NT2/D1 (cell line): ENCODE measurements around the gene AZU1.

Experiments used
- SUZ12 ChIP-seq: IDR thresholded peaks from 2 replicates; pipeline ENCODE4 v1.6.1; 2011; ENCODE audit not compliant: insufficient read length, insufficient read depth; ENCODE audit errors: extremely low read depth
- YY1 ChIP-seq: IDR thresholded peaks from 2 replicates; pipeline ENCODE4 v1.6.1; 2011; ENCODE audit not compliant: insufficient read length, insufficient read depth
- ZNF274 ChIP-seq: IDR thresholded peaks from 2 replicates; pipeline ENCODE4 v1.6.1; 2011; ENCODE audit warnings: mild to moderate bottlenecking, low read depth, low read length

DNA sequence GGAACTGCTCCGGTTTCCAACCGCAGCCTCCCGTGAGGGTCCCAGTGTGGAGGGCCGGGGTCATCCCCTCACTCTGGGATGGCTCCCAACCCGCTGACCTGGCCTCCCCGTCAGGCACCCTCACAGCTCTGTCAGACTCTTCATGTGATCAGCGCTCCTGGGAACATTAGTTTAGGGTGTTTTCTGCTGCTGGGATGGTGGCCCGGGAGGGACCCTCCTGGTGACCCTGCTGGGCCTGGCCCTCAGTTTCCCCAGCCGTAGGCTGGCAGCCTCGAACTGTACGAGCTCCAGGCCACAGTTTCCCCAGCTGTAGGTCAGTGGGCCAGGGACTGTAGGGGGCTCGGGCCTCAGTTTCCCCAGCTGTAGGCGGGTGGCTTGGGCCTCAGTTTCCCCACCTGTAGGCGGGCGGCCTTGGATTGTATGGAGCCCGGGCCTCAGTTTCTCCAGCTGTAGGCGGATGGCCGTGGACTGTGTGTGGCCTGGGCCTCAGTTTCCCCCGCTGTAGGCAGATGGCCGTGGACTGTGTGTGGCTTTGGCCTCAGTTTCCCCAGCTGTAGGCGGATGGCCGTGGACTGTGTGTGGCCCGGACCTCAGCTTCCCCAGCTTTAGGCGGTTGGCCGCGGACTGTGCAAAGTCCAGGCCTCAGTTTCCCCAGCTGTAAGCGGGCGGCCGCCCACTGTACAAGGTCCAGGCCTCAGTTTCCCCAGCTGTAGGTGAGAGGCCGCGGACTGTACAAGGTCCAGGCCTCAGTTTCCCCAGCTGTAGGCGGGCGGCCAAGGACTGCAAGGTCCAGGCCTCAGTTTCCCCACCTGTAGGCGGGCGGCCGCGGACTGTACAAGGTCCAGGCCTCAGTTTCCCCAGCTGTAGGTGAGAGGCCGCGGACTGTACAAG lies 31.7 kb upstream of the AZU1 start:
- TF ChIP-seq ZNF274 (no peak), YY1 (no peak), SUZ12 (no peak)
